Heart left ventricle (tissue), 16 donors: Measurements from ENCODE around the gene TMEM52. TPM values are rescaled to one million over a fixed set of nuclear protein-coding genes. Genes with fewer than 3 reads are reported as not detected.

Experiments used
- ATAC-seq, 4 donors: fragments of 200-7000 bp; cut with Tn5 transposase; one replicate each; pipeline ENCODE4 v1.9.1; 2020 to 2022; ENCODE audit warnings: moderate library complexity in 4 of 4, mild to moderate bottlenecking in 3 of 4, moderate number of reproducible peaks in 1 of 4
- DNase-seq, 5 donors: peaks; one replicate each; pipeline ENCODE4 v3.0.0-alpha.2; 2020
- H3K27ac ChIP-seq, 12 donors: fragments of 200-600 bp; sonication (generic) in 4 of 12; one replicate each; pipeline versions ENCODE4 v1.5.0 to v1.8.0; 2016 to 2022; ENCODE audit warnings: mild to moderate bottlenecking in 2 of 12
- H3K27me3 ChIP-seq, 9 donors: fragments of 200-600 bp; sonication (generic) in 2 of 9; one replicate each; pipeline versions ENCODE4 v1.5.1 to v1.8.0; 2016 to 2022; ENCODE audit warnings: mild to moderate bottlenecking in 3 of 9
- H3K36me3 ChIP-seq, 9 donors: fragments of 200-600 bp; sonication (generic) in 2 of 9; one replicate each; pipeline versions ENCODE4 v1.5.0 to v1.8.0; 2018 to 2022; ENCODE audit warnings: mild to moderate bottlenecking in 2 of 9
- H3K4me1 ChIP-seq, 12 donors: fragments of 200-600 bp; sonication (generic) in 4 of 12; one replicate each; pipeline versions ENCODE4 v1.5.0 to v1.8.0; 2016 to 2022; ENCODE audit warnings: mild to moderate bottlenecking in 3 of 12
- H3K4me3 ChIP-seq, 12 donors: fragments of 200-600 bp; sonication (generic) in 4 of 12; one replicate each; pipeline versions ENCODE4 v1.5.0 to v1.8.0; 2017 to 2022; ENCODE audit warnings: mild to moderate bottlenecking in 9 of 12, moderate library complexity in 4 of 12
- H3K9me3 ChIP-seq, 12 donors: fragments of 200-600 bp; sonication (generic) in 4 of 12; one replicate each; pipeline versions ENCODE4 v1.5.0 to v1.8.0; 2016 to 2022; ENCODE audit warnings: mild to moderate bottlenecking in 1 of 12
- POLR2A ChIP-seq, 2 donors: fragments of 450-650 bp; IDR thresholded peaks; one replicate each; pipeline ENCODE4 v1.6.1; 2017; ENCODE audit warnings: antibody characterized with exemption in 2 of 2, mild to moderate bottlenecking in 2 of 2, moderate library complexity in 2 of 2
- WGBS, 4 donors: extraction: QIAGEN DNeasy Blood & Tissue Kit in 2 of 4; methylation state at CpG; one replicate each; pipeline versions ENCODE4 v1.1.5 to v1.1.7; 2013 to 2018; 5-methylcytosine and 5-hydroxymethylcytosine counted together
- intact Hi-C, 10 donors: fragments of 100-400 bp; cut with DNase I; formaldehyde crosslinking; loops; one replicate each; pipeline versions ENCODE4 v1.11.1 to v1.14.2; 2022
- polyA plus RNA-seq, 2 donors: library from polyadenylated mRNA; stranded (reverse); fragments of 200-250 nt; gene quantifications; one replicate each; pipeline ENCODE4 v1.2.3, GENCODE V29; 2013
- total RNA-seq, 9 donors: library from RNA; depleted of rRNA in 2 of 9; stranded (reverse); fragments of >200 nt in 2 of 9; fragmentation: NEBNext Ultra II Directional in 3 of 9; extraction: Animal tissue kit (Norgen Biotek cat#: 25700) in 3 of 9; gene quantifications; one replicate each; pipeline versions ENCODE4 v1.1.0 to v1.2.4, GENCODE V29; 2016 to 2023
- TF ChIP-seq, protein P1 (sequence below), 12 donors: fragments of 200-600 bp; sonication (generic) in 4 of 12; IDR thresholded peaks; one replicate each; pipeline versions ENCODE4 v1.5.0 to v1.8.0; 2018 to 2022; ENCODE audit warnings: antibody characterized with exemption in 12 of 12, mild to moderate bottlenecking in 5 of 12
- donor health status: ischemic (EF 13 %, LVEDD 7.1; RV severe dilation, severe dysfunction).
- donor health status: healthy with polysubstance abuse.
- donor health status: DM: no; HTN: yes; CAD: no.
- donor health status: DM: no; HTN: no; CAD: no.
- donor health status: ischemic (EF 25% LVEDD 6.9; RV normal size, moderate dysfunction).
- donor health status: ischemic (EF 25% LVEDD 5.7; RV mildly dilated, moderate dysfunction).
- donor health status: healthy.
- donor health status: DM: yes; HTN: yes; CAD: no.
- donor health status: ischemic (EF 35%, LVEDD 5.7; RV mildly dilated, moderate dysfunction).
- donor health status: nonischemic (EF 11% LVEDD 7.7; RV severe dilation, severe dysfunction).
- donor health status: DM: yes; HTN: yes; CAD: no.
- donor health status: PGD.
- donor health status: ischemic (EF 29% LVEDD 5.4; RV normal size, mild dysfunction).
- donor health status: nonischemic (EF 23%, LVEDD 6.1; RV moderate dilation, normal function).

The TMEM52 gene
- total and polyA plus RNA-seq, 11 donors: 0.35 to 7.9 (median 1.1) TPM

DNA sequence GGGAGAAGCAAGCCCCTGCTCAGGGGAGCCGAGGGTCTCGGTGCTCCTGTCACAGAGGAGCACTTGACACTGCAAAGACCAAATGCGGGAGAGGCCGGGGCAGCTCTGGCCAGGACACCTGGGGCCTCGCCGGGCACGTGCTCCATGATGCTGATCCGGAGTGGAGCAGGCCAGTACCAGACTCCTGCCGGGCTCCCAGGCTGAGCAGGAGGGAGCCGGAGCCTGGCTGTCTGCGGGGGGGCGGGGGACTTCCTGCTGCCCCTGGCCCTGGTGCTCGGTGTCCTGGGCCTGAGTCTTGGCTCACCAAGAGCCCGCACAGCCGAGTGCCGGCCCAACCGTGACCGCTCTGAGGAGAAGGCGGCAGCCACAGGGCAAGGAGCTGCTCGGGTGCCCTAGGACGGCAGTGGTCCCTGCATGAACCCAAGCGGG lies 38.5 kb upstream of the TMEM52 start:
- WGBS, 4 donors: 63 to 85% (median 72%) methylated on average over 10 to 22 of the region's 22 CpGs
- Histone ChIP-seq H3K27ac (no peak overlapping the region), H3K9me3 (no peaks in the 10 kb centered on the region), H3K36me3 (no peaks in the 10 kb centered on the region), H3K4me1 (peaks cover 0 to 12% (median 7%) of the 10 kb centered on the region in 12 donors), H3K27me3 (peaks cover 0 to 32% (median 16%) of the 10 kb centered on the region in 9 donors), H3K4me3 (no peak overlapping the region)
- TF ChIP-seq, protein P1, sequence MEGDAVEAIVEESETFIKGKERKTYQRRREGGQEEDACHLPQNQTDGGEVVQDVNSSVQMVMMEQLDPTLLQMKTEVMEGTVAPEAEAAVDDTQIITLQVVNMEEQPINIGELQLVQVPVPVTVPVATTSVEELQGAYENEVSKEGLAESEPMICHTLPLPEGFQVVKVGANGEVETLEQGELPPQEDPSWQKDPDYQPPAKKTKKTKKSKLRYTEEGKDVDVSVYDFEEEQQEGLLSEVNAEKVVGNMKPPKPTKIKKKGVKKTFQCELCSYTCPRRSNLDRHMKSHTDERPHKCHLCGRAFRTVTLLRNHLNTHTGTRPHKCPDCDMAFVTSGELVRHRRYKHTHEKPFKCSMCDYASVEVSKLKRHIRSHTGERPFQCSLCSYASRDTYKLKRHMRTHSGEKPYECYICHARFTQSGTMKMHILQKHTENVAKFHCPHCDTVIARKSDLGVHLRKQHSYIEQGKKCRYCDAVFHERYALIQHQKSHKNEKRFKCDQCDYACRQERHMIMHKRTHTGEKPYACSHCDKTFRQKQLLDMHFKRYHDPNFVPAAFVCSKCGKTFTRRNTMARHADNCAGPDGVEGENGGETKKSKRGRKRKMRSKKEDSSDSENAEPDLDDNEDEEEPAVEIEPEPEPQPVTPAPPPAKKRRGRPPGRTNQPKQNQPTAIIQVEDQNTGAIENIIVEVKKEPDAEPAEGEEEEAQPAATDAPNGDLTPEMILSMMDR (IDR thresholded peaks at IDR 0.05): no peak
- no peak for TF ChIP-seq POLR2A (IDR thresholded peaks at IDR 0.05)
- DNase-seq (no peak), ATAC-seq (no peak)
- intact Hi-C loops: loop anchor here in 2 of 10 donors (5.0 kb wide), 1 partner anchor 90 kb away; no protein-coding TSS in a partner anchor

- Histone ChIP-seq H3K36me3 (no peaks in the 10 kb centered on the region), H3K9me3 (no peaks in the 10 kb centered on the region), H3K27me3 (peaks cover 0 to 28% (median 16%) of the 10 kb centered on the region in 9 donors), H3K27ac (no peak overlapping the region), H3K4me3 (no peak overlapping the region), H3K4me1 (peaks cover 0 to 12% (median 7%) of the 10 kb centered on the region in 12 donors)
- intact Hi-C loops: loop anchor here in 2 of 10 donors (5.0 kb wide), 1 partner anchor 90 kb away; no protein-coding TSS in a partner anchor
- no peak for TF ChIP-seq POLR2A (IDR thresholded peaks at IDR 0.05)
- TF ChIP-seq, protein P1 (IDR thresholded peaks at IDR 0.05): no peak
- 89 to 92% (median 92%) methylated on average over 23 to 38 of the region's 38 CpGs for WGBS, 4 donors
- no peak for ATAC-seq
- DNase-seq: no peak
Observed at GRCh38 chr1:1956586-1957532, 37.8 kb upstream of the TMEM52 start.

DNA sequence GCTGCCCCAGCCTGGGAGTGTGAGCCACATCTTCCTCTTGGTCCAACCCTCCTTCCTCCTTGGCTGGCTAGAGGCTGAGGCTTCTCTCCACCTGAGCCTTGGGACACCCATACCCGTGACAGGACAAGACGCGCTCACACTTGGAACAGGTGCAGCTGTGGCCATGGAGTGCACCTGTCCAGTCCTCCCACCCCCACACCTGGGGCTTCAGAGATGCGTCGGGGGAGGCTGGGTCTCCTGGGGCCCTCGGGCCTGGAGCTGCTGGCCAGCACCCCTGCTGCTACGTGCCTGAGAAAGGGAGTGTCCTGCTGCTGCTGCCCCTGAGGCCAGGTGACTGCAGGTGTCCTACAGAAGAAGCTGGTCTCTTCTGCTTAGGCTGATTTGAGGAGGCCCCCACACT lies 37.0 kb upstream of the TMEM52 start:
- TF ChIP-seq POLR2A (IDR thresholded peaks at IDR 0.05): no peak
- TF ChIP-seq, protein P1 (IDR thresholded peaks at IDR 0.05): no peak
- peaks cover 0 to 12% (median 7%) of the 10 kb centered on the region in 12 donors for H3K4me1 ChIP-seq
- no peaks in the 10 kb centered on the region for H3K9me3 ChIP-seq
- H3K27ac ChIP-seq: no peak overlapping the region
- peaks cover 0 to 25% (median 11%) of the 10 kb centered on the region in 9 donors for H3K27me3 ChIP-seq
- no peak overlapping the region for H3K4me3 ChIP-seq
- H3K36me3 ChIP-seq: no peaks in the 10 kb centered on the region
- intact Hi-C loops: loop anchor here in 2 of 10 donors (5.0 kb wide), 1 partner anchor 91 kb away; no protein-coding TSS in a partner anchor
- 82 to 93% (median 86%) methylated on average over 3 to 7 of the region's 7 CpGs for WGBS, 4 donors
- no peak for ATAC-seq
- no peak for DNase-seq

DNA sequence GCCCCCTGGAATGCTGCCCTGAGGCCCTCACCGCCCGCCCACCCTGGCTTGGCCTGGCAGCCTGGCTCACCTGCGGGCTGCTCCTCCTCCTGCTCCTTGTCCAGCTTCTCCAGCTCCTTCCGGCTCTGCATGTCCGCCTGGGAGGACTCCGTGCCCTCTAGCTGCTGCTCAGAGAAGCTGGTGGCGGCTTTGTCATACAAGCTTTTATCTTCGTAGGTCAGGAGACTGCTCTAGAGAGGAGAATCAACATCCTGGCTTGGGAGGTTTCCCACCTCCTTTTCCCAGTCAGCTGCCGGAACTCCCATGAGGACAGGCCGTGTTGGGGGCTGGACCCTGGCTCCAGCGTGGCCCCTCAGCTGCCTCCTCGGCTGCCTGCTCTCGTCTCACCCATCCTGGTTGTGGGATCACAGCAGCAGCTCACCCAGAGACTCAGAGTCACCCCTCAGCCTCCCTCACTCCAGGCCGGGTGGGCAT lies 36.6 kb upstream of the TMEM52 start:
- TF ChIP-seq, protein P1 (IDR thresholded peaks at IDR 0.05): no peak
- no peak for TF ChIP-seq POLR2A (IDR thresholded peaks at IDR 0.05)
- intact Hi-C loops: loop anchor here in 2 of 10 donors (5.0 kb wide), 1 partner anchor 92 kb away; no protein-coding TSS in a partner anchor
- H3K36me3 ChIP-seq: no peaks in the 10 kb centered on the region
- 48 to 76% (median 61%) methylated on average over 14 of the region's 14 CpGs for WGBS, 4 donors
- H3K27ac ChIP-seq: no peak overlapping the region
- no peak overlapping the region for H3K4me3 ChIP-seq
- ATAC-seq (no peak), DNase-seq (no peak)
- H3K9me3 ChIP-seq: no peaks in the 10 kb centered on the region
- peaks cover 0 to 12% (median 7%) of the 10 kb centered on the region in 12 donors for H3K4me1 ChIP-seq
- H3K27me3 ChIP-seq: peaks cover 0 to 25% (median 11%) of the 10 kb centered on the region in 9 donors
